H1 (cell line): ENCODE measurements around the gene TBL2. TPM values are rescaled to one million over a fixed set of nuclear protein-coding genes. Genes with fewer than 3 reads are reported as not detected.

Experiments used
- BRCA1 ChIP-seq: IDR thresholded peaks from 2 replicates; pipeline ENCODE4 v1.6.1; 2012; ENCODE audit warnings: low read depth, low read length, improper control_type of control experiment
- CHD1 ChIP-seq: IDR thresholded peaks from 2 replicates; pipeline ENCODE4 v1.6.1; 2012; ENCODE audit warnings: low read depth, low read length, improper control_type of control experiment
- POLR2AphosphoS5 ChIP-seq: IDR thresholded peaks from 2 replicates; pipeline ENCODE4 v1.6.1; 2011; ENCODE audit warnings: low read depth, low read length
- SIRT6 ChIP-seq: IDR thresholded peaks from one replicate; pipeline ENCODE4 v1.7.1; 2012; ENCODE audit warnings: low read length, inconsistent platforms
- SIX5 ChIP-seq: IDR thresholded peaks from 2 replicates; pipeline ENCODE4 v1.6.1; 2011; ENCODE audit warnings: mild to moderate bottlenecking, low read depth, low read length
- TEAD4 ChIP-seq: IDR thresholded peaks from 2 replicates; pipeline ENCODE4 v1.6.1; 2012; ENCODE audit warnings: low read depth, low read length, inconsistent platforms, mixed read lengths
- polyA plus RNA-seq, 7 experiments: library from polyadenylated mRNA; depleted of rRNA in 3 of 7; stranded (reverse) in 5 of 7; unstranded in 2 of 7; fragments of >200 nt in 5 of 7; fragments of 200-250 nt in 2 of 7; gene quantifications; 1 replicate in 5 of 7; 2 replicates in 1 of 7; 4 replicates in 1 of 7; pipeline versions ENCODE4 v1.2.1 to v1.2.3, GENCODE V29; 2011 to 2013; ENCODE audit warnings: missing spikeins in 2 of 7, mixed read lengths in 2 of 7
- total RNA-seq: library from RNA; stranded (reverse); fragmentation: NEBNext Ultra II Directional; extraction: Animal tissue kit (Norgen Biotek cat#: 25700); gene quantifications from 2 replicates; pipeline ENCODE4 v1.2.1, GENCODE V29; 2021
- TF ChIP-seq, protein P1 (sequence below): fragments of 300-600 bp; sonication (generic); IDR thresholded peaks from 2 replicates; pipeline ENCODE4 v1.7.1; 2012; ENCODE audit warnings: low read length, moderate library complexity, mild to moderate bottlenecking, inconsistent platforms; ENCODE audit not compliant: insufficient replicate concordance
- TF ChIP-seq, protein P2 (sequence below): IDR thresholded peaks from 2 replicates; pipeline ENCODE4 v1.6.1; 2011; ENCODE audit warnings: low read depth, mild to moderate bottlenecking, low read length; ENCODE audit not compliant: insufficient read depth

The TBL2 gene
- total and polyA plus RNA-seq, 2 of the 8 experiments (the other 6 are each of a cell fraction or from before 2014, with no cell fraction given) = 25.8 to 29.7 TPM

DNA sequence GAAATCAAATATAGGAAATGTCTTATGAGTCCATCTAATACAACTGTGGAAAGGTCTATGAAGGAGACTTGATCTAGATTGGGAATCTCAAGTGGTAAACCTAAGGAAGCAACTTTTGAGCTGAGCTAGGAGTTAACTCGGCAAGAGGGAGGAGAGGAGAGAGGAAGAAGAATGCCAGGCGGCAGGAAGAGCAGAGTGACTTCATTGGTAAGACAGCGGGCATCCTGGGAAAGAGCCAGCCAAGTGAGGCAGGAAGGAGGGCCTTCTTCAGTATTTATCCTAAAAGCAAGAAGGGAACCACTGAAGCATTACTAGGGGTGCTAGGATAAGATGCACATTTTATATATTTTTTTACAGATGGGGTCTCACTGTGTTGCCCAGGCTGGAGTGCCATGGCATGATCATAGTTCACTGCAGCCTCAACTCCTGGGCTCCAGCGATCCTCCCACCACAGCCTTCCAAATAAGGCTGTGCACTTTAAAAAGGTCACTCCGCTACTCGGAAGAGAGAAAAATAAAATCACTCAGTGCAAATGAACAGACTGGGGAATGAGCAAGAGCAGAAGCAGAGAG is 22.9 kb downstream of the TBL2 start (continued):
- TF ChIP-seq, protein P1, sequence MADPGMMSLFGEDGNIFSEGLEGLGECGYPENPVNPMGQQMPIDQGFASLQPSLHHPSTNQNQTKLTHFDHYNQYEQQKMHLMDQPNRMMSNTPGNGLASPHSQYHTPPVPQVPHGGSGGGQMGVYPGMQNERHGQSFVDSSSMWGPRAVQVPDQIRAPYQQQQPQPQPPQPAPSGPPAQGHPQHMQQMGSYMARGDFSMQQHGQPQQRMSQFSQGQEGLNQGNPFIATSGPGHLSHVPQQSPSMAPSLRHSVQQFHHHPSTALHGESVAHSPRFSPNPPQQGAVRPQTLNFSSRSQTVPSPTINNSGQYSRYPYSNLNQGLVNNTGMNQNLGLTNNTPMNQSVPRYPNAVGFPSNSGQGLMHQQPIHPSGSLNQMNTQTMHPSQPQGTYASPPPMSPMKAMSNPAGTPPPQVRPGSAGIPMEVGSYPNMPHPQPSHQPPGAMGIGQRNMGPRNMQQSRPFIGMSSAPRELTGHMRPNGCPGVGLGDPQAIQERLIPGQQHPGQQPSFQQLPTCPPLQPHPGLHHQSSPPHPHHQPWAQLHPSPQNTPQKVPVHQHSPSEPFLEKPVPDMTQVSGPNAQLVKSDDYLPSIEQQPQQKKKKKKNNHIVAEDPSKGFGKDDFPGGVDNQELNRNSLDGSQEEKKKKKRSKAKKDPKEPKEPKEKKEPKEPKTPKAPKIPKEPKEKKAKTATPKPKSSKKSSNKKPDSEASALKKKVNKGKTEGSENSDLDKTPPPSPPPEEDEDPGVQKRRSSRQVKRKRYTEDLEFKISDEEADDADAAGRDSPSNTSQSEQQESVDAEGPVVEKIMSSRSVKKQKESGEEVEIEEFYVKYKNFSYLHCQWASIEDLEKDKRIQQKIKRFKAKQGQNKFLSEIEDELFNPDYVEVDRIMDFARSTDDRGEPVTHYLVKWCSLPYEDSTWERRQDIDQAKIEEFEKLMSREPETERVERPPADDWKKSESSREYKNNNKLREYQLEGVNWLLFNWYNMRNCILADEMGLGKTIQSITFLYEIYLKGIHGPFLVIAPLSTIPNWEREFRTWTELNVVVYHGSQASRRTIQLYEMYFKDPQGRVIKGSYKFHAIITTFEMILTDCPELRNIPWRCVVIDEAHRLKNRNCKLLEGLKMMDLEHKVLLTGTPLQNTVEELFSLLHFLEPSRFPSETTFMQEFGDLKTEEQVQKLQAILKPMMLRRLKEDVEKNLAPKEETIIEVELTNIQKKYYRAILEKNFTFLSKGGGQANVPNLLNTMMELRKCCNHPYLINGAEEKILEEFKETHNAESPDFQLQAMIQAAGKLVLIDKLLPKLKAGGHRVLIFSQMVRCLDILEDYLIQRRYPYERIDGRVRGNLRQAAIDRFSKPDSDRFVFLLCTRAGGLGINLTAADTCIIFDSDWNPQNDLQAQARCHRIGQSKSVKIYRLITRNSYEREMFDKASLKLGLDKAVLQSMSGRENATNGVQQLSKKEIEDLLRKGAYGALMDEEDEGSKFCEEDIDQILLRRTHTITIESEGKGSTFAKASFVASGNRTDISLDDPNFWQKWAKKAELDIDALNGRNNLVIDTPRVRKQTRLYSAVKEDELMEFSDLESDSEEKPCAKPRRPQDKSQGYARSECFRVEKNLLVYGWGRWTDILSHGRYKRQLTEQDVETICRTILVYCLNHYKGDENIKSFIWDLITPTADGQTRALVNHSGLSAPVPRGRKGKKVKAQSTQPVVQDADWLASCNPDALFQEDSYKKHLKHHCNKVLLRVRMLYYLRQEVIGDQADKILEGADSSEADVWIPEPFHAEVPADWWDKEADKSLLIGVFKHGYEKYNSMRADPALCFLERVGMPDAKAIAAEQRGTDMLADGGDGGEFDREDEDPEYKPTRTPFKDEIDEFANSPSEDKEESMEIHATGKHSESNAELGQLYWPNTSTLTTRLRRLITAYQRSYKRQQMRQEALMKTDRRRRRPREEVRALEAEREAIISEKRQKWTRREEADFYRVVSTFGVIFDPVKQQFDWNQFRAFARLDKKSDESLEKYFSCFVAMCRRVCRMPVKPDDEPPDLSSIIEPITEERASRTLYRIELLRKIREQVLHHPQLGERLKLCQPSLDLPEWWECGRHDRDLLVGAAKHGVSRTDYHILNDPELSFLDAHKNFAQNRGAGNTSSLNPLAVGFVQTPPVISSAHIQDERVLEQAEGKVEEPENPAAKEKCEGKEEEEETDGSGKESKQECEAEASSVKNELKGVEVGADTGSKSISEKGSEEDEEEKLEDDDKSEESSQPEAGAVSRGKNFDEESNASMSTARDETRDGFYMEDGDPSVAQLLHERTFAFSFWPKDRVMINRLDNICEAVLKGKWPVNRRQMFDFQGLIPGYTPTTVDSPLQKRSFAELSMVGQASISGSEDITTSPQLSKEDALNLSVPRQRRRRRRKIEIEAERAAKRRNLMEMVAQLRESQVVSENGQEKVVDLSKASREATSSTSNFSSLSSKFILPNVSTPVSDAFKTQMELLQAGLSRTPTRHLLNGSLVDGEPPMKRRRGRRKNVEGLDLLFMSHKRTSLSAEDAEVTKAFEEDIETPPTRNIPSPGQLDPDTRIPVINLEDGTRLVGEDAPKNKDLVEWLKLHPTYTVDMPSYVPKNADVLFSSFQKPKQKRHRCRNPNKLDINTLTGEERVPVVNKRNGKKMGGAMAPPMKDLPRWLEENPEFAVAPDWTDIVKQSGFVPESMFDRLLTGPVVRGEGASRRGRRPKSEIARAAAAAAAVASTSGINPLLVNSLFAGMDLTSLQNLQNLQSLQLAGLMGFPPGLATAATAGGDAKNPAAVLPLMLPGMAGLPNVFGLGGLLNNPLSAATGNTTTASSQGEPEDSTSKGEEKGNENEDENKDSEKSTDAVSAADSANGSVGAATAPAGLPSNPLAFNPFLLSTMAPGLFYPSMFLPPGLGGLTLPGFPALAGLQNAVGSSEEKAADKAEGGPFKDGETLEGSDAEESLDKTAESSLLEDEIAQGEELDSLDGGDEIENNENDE = no peak
- no peak for TF ChIP-seq CHD1
- no peak for TF ChIP-seq SIRT6
- TF ChIP-seq TEAD4 = no peak
- TF ChIP-seq, protein P2, sequence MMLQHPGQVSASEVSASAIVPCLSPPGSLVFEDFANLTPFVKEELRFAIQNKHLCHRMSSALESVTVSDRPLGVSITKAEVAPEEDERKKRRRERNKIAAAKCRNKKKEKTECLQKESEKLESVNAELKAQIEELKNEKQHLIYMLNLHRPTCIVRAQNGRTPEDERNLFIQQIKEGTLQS = no peak
- TF ChIP-seq SIX5 = no peak
- TF ChIP-seq POLR2AphosphoS5 = no peak
- TF ChIP-seq BRCA1 = no peak
